Thyroid gland (tissue), 4 donors: ENCODE data around the gene PANX3. TPM values are rescaled to one million over a fixed set of nuclear protein-coding genes. Genes with fewer than 3 reads are reported as not detected.

Experiments used
- DNase-seq, 2 donors: peaks; one replicate each; pipeline ENCODE4 v3.0.0-alpha.2; 2019
- H3K27ac ChIP-seq, 3 donors: fragments of 200-600 bp; sonication (generic); 1 replicate in 2 of 3; 2 replicates in 1 of 3; pipeline ENCODE4 v1.5.1; 2016 to 2019; ENCODE audit warnings: mild to moderate bottlenecking in 1 of 3, moderate library complexity in 1 of 3
- H3K27me3 ChIP-seq: fragments of 200-600 bp; sonication (generic); one replicate; pipeline ENCODE4 v1.5.1; 2019
- H3K36me3 ChIP-seq, 2 donors: fragments of 200-600 bp; sonication (generic); one replicate each; pipeline ENCODE4 v1.5.1; 2016 to 2019
- H3K4me1 ChIP-seq, 2 donors: fragments of 200-600 bp; sonication (generic); one replicate each; pipeline ENCODE4 v1.5.1; 2017 to 2019
- H3K4me3 ChIP-seq, 3 donors: fragments of 200-600 bp; sonication (generic); replicated peaks in 1 of 3; 1 replicate in 2 of 3; 2 replicates in 1 of 3; pipeline ENCODE4 v1.5.1; 2016; ENCODE audit warnings: mild to moderate bottlenecking in 1 of 3
- H3K9me3 ChIP-seq: fragments of 200-600 bp; sonication (generic); one replicate; pipeline ENCODE4 v1.5.1; 2017
- CTCF ChIP-seq, 6 experiments: fragments of 200-600 bp in 3 of 6; fragments of 450-650 bp in 3 of 6; sonication (generic) in 3 of 6; IDR thresholded peaks; one replicate each; pipeline ENCODE4 v1.5.1; 2016 to 2019; ENCODE audit warnings: antibody characterized with exemption in 6 of 6, mild to moderate bottlenecking in 2 of 6, inconsistent platforms in 1 of 6, moderate library complexity in 1 of 6
- POLR2A ChIP-seq, 2 donors: fragments of 450-650 bp; IDR thresholded peaks; one replicate each; pipeline ENCODE4 v1.6.1; 2017; ENCODE audit warnings: antibody characterized with exemption in 2 of 2, mild to moderate bottlenecking in 2 of 2, moderate library complexity in 1 of 2
- WGBS, 2 donors: methylation state at CpG; one replicate each; pipeline ENCODE4 v1.1.5; 2017; 5-methylcytosine and 5-hydroxymethylcytosine counted together
- intact Hi-C: fragments of 100-400 bp; cut with DNase I; formaldehyde crosslinking; loops from one replicate; pipeline ENCODE4 v1.15.1; 2023
- total RNA-seq, 4 donors: library from RNA; depleted of rRNA; stranded (reverse); fragments of >200 nt; gene quantifications; one replicate each; pipeline ENCODE4 v1.2.3, GENCODE V29; 2016

Gene PANX3
- total RNA-seq, 4 donors from 2014 or later: not detected

GRCh38 chr11:124612567-124613246 lies 1.5 kb downstream of the PANX3 start:
- Histone ChIP-seq H3K27me3 (no peaks in the 10 kb centered on the region), H3K27ac (no peak overlapping the region), H3K36me3 (no peaks in the 10 kb centered on the region), H3K9me3 (no peaks in the 10 kb centered on the region), H3K4me3 (no peak overlapping the region), H3K4me1 (no peaks in the 10 kb centered on the region)
- no peak for TF ChIP-seq POLR2A (IDR thresholded peaks at IDR 0.05)
- no peak for TF ChIP-seq CTCF (IDR thresholded peaks at IDR 0.05)
- intact Hi-C loops: no loop called here
- DNase-seq: no peak
- WGBS, 2 donors: 63 to 74% methylated on average over 10 of the region's 10 CpGs

GRCh38 chr11:124618863-124619262 lies 7.6 kb downstream of the PANX3 start:
- Histone ChIP-seq H3K9me3 (no peaks in the 10 kb centered on the region), H3K4me3 (no peak overlapping the region), H3K36me3 (no peaks in the 10 kb centered on the region), H3K27me3 (no peaks in the 10 kb centered on the region), H3K4me1 (peaks cover 8 to 13% of the 10 kb centered on the region in 2 donors), H3K27ac (no peak overlapping the region)
- no peak for TF ChIP-seq CTCF (IDR thresholded peaks at IDR 0.05)
- 89 to 90% methylated on average over 5 of the region's 5 CpGs for WGBS, 2 donors
- intact Hi-C loops: no loop called here
- DNase-seq: no peak

- 0% methylated on average over 44 to 54 of the region's 57 CpGs for WGBS, 2 donors
- no peaks in the 10 kb centered on the region for H3K27me3 ChIP-seq
- H3K27ac ChIP-seq: peak within 1 kb of the TSS; percentile 79 to 86 (median 86)
- H3K4me3 ChIP-seq: peak within 1 kb of the TSS; percentile 23 to 93 (median 49)
- peak; percentile 90 to 92 for DNase-seq
- peaks cover 10 to 19% of the 10 kb centered on the region in 2 donors for H3K4me1 ChIP-seq
- H3K36me3 ChIP-seq: peaks cover 11 to 23% of the 10 kb centered on the region in 2 donors
- no peaks in the 10 kb centered on the region for H3K9me3 ChIP-seq
- intact Hi-C loops: no loop called here
- no peak for TF ChIP-seq CTCF (IDR thresholded peaks at IDR 0.05)
- TF ChIP-seq POLR2A (IDR thresholded peaks at IDR 0.05): peak in 1 of 2 donors; percentile 94
Observed at GRCh38 chr11:124622531-124623451, 11.6 kb downstream of the PANX3 start, which contains the start of gene TBRG1. TBRG1 (plus strand) TSS chr11:124622864; CDS start chr11:124623084, 220 bp downstream.

- Histone ChIP-seq H3K27me3 (no peaks in the 10 kb centered on the region), H3K27ac (no peak overlapping the region), H3K9me3 (no peaks in the 10 kb centered on the region), H3K4me3 (peak overlapping the region in 1 of 3 donors; percentile 93), H3K4me1 (peaks cover 10 to 19% of the 10 kb centered on the region in 2 donors), H3K36me3 (peaks cover 11 to 23% of the 10 kb centered on the region in 2 donors)
- no peak for DNase-seq
- intact Hi-C loops: no loop called here
- TF ChIP-seq POLR2A (IDR thresholded peaks at IDR 0.05) (no peak), CTCF (IDR thresholded peaks at IDR 0.05) (no peak)
- 66 to 69% methylated on average over 4 of the region's 4 CpGs for WGBS, 2 donors
Observed at GRCh38 chr11:124623861-124624525, 12.8 kb downstream of the PANX3 start.
